ACC112 (cell line): ENCODE measurements around the gene NMB.
"Not testable (repeated sequence)": the region's sequence is repeated elsewhere in the genome, so short reads cannot be mapped to it uniquely, and the experiment has no call there.

Experiments used
- H2AFZ ChIP-seq: fragments of 200-600 bp; sonication (generic); one replicate; pipeline ENCODE4 v1.6.0; 2017; ENCODE audit warnings: antibody characterized with exemption, low read length; ENCODE audit not compliant: unreplicated experiment
- H3K27ac ChIP-seq: fragments of 200-600 bp; sonication (generic); 2 replicates; pipeline ENCODE4 v1.5.1; 2014; ENCODE audit warnings: low read depth, mild to moderate bottlenecking, antibody characterized with exemption, low read length, moderate library complexity
- H3K27me3 ChIP-seq: fragments of 200-600 bp; sonication (generic); 2 replicates; pipeline ENCODE4 v1.6.1; 2014; ENCODE audit warnings: mild to moderate bottlenecking, antibody characterized with exemption, low read length, moderate library complexity, mixed read lengths; ENCODE audit not compliant: insufficient read depth
- H3K36me3 ChIP-seq: fragments of 200-600 bp; sonication (generic); 2 replicates; pipeline ENCODE4 v1.6.1; 2016; ENCODE audit warnings: mild to moderate bottlenecking, antibody characterized with exemption, low read length, moderate library complexity, mixed read lengths; ENCODE audit not compliant: insufficient read depth
- H3K4me1 ChIP-seq: fragments of 200-600 bp; sonication (generic); one replicate; pipeline ENCODE4 v1.6.1; 2016; ENCODE audit warnings: low read length, mixed read lengths; ENCODE audit not compliant: insufficient read depth, unreplicated experiment, control insufficient read depth
- H3K4me3 ChIP-seq: fragments of 200-600 bp; sonication (generic); 2 replicates; pipeline ENCODE4 v1.5.1; 2014; ENCODE audit warnings: mild to moderate bottlenecking, low read depth, low read length
- H3K79me2 ChIP-seq: fragments of 200-600 bp; sonication (generic); one replicate; pipeline ENCODE4 v1.6.0; 2016; ENCODE audit warnings: low read length; ENCODE audit not compliant: control insufficient read depth, unreplicated experiment, insufficient read depth

NMB gene

GRCh38 chr15:84641871-84642270, 16.1 kb downstream of the NMB start:
- H3K27me3 ChIP-seq, H3K79me2 ChIP-seq, H3K27ac ChIP-seq, H3K4me3 ChIP-seq, H3K4me1 ChIP-seq, H2AFZ ChIP-seq: not testable (repeated sequence)
- peaks cover 20% of the 10 kb centered on the region for H3K36me3 ChIP-seq

DNA sequence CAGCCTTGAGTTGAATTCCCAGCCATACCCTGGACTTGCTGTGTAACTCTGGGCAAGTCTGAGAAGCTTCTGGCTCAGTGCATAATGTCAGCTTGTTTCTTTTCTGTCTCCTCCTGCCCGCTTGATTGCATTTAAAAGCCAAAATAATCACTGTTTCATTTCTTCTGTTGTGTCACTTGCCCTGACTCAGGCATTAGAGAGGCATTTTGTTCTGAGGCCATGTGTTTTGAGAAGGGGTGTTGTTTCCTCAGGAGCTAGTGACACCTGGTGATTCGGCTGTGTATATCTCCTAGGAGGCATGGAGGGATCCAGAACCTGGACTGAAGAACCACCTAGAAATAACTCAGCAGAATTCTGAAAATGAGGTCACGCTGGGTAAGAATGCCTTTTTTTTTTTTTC, 19.9 kb downstream of the NMB start:
- Histone ChIP-seq H3K27ac (0 out of 2 replicates have a peak overlapping the region, but pooled peaks have one; percentile 4), H3K36me3 (peaks cover 14% of the 10 kb centered on the region; the same call in 1 of the 2 replicates), H3K79me2 (peaks cover 7% of the 10 kb centered on the region), H2AFZ (no peak overlapping the region), H3K4me1 (peaks cover 14% of the 10 kb centered on the region), H3K4me3 (no peak overlapping the region), H3K27me3 (no peaks in the 10 kb centered on the region)

- no peak overlapping the region for H2AFZ ChIP-seq
- no peaks in the 10 kb centered on the region for H3K27me3 ChIP-seq
Observed at GRCh38 chr15:84634228-84634837, 23.7 kb downstream of the NMB start.

GRCh38 chr15:84633311-84634227, 24.4 kb downstream of the NMB start:
- H3K27ac ChIP-seq = peak overlapping the region; percentile 73
- peaks cover 29% of the 10 kb centered on the region for H3K4me1 ChIP-seq
- peaks cover 15% of the 10 kb centered on the region for H3K79me2 ChIP-seq
- no peaks in the 10 kb centered on the region for H3K27me3 ChIP-seq
- no peak overlapping the region for H2AFZ ChIP-seq
- peaks cover 5% of the 10 kb centered on the region; the same call in 1 of the 2 replicates for H3K36me3 ChIP-seq
- H3K4me3 ChIP-seq = peak overlapping the region; percentile 80

More at GRCh38 chr15:84634228-84634837, 23.7 kb downstream of the NMB start:
- Histone ChIP-seq H3K27ac (no peak overlapping the region), H3K4me3 (peak overlapping the region; percentile 80), H3K36me3 (peaks cover 5% of the 10 kb centered on the region; the same call in 1 of the 2 replicates), H3K79me2 (peaks cover 15% of the 10 kb centered on the region), H3K4me1 (peaks cover 29% of the 10 kb centered on the region)

GRCh38 chr15:84631706-84632272, 26.2 kb downstream of the NMB start:
- H3K79me2 ChIP-seq = peaks cover 15% of the 10 kb centered on the region
- peaks cover 22% of the 10 kb centered on the region for H3K4me1 ChIP-seq
- H3K4me3 ChIP-seq = peak overlapping the region; percentile 80
- no peaks in the 10 kb centered on the region for H3K36me3 ChIP-seq
- peak overlapping the region; percentile 28 for H3K27ac ChIP-seq
- H2AFZ ChIP-seq = peak overlapping the region; percentile 87
- H3K27me3 ChIP-seq = no peaks in the 10 kb centered on the region

DNA sequence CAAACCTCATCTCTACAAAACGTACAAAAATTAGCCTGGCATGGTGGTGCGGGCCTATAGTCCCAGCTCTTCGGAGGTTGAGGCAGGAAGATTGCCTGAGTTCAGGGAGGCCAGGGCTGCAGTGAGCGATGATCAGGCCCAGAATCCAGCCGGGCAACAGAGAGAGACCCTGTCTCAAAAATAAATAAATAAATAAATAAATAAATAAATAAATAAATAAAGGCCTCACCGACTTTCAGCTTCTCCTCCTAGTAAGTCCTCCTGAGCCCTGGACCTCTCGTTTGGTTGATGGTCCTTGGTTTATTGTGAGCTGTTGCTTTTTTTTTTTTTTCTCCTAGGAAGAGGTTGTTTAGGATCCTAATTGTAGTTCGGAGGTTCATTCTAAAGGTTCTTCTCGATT, 29.0 kb downstream of the NMB start:
- Histone ChIP-seq H3K4me3 (no peak overlapping the region), H2AFZ (no peak overlapping the region), H3K36me3 (no peaks in the 10 kb centered on the region), H3K27ac (no peak overlapping the region), H3K4me1 (peaks cover 15% of the 10 kb centered on the region), H3K27me3 (no peaks in the 10 kb centered on the region), H3K79me2 (peaks cover 9% of the 10 kb centered on the region)

GRCh38 chr15:84625123-84625522, 32.9 kb downstream of the NMB start:
- Histone ChIP-seq H3K4me1 (peaks cover under 1% of the 10 kb centered on the region), H3K4me3 (no peak overlapping the region), H3K27ac (no peak overlapping the region), H3K36me3 (peaks cover 16% of the 10 kb centered on the region; the same call in 1 of the 2 replicates), H2AFZ (no peak overlapping the region), H3K79me2 (no peaks in the 10 kb centered on the region), H3K27me3 (no peaks in the 10 kb centered on the region)

DNA sequence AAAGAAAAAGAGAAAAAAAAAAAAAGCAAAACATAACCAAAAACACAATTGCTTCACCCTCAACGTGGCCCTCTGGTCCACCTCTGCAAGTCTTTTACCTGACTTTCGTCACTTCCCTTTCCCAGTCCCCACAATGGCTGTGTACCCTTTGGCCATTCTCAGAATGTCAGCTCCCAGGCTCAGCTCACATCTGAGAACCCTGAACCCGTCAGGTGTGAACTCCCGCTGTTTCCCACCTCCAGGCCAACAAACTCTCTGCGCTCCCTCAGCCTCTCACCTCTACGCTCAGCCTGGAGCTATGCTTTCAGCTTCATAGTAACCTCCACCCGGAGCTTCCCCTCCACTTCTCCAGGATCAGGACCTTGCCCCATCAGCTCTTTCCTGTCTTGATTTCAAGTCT, 33.6 kb downstream of the NMB start:
- Histone ChIP-seq H3K4me3 (no peak overlapping the region), H3K79me2 (no peaks in the 10 kb centered on the region), H3K36me3 (peaks cover 16% of the 10 kb centered on the region; the same call in 1 of the 2 replicates), H3K27ac (no peak overlapping the region), H3K4me1 (no peaks in the 10 kb centered on the region), H3K27me3 (no peaks in the 10 kb centered on the region), H2AFZ (no peak overlapping the region)

DNA sequence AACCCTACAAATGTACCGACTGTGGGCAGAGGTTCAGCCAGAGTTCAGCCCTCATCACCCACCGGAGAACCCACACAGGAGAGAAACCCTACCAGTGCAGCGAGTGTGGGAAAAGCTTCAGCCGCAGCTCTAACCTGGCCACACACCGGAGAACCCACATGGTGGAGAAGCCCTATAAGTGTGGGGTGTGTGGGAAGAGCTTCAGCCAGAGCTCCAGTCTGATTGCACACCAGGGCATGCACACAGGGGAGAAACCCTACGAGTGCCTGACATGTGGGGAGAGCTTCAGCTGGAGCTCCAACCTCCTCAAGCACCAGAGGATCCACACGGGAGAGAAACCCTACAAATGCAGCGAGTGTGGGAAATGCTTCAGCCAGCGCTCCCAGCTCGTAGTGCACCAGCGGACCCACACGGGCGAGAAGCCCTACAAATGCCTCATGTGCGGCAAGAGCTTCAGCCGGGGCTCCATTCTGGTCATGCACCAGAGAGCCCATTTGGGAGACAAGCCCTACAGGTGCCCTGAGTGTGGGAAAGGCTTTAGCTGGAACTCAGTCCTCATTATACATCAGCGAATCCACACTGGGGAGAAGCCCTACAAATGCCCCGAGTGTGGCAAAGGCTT, 36.5 kb downstream of the NMB start:
- no peak overlapping the region for H3K27ac ChIP-seq
- no peaks in the 10 kb centered on the region for H3K79me2 ChIP-seq
- no peak overlapping the region for H2AFZ ChIP-seq
- no peaks in the 10 kb centered on the region for H3K4me1 ChIP-seq
- no peaks in the 10 kb centered on the region for H3K27me3 ChIP-seq
- H3K36me3 ChIP-seq = peaks cover 16% of the 10 kb centered on the region; the same call in 1 of the 2 replicates
- no peak overlapping the region for H3K4me3 ChIP-seq

DNA sequence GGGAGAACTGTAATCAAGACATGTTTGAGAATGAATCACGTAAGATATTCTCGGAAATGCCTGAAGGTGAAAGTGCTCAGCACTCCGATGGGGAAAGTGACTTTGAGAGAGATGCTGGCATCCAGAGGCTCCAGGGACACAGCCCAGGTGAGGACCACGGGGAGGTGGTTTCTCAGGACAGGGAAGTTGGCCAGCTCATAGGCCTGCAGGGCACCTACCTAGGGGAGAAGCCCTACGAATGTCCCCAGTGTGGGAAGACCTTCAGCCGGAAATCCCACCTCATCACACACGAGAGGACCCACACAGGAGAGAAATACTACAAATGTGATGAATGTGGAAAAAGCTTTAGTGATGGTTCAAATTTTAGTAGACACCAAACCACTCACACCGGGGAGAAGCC, 37.4 kb downstream of the NMB start:
- peaks cover 16% of the 10 kb centered on the region; the same call in 1 of the 2 replicates for H3K36me3 ChIP-seq
- H3K4me1 ChIP-seq = no peaks in the 10 kb centered on the region
- no peaks in the 10 kb centered on the region for H3K79me2 ChIP-seq
- H3K27ac ChIP-seq = no peak overlapping the region
- H2AFZ ChIP-seq = no peak overlapping the region
- no peaks in the 10 kb centered on the region for H3K27me3 ChIP-seq
- H3K4me3 ChIP-seq = no peak overlapping the region
